NB4 (cell line): ENCODE data around the gene CFP.

Source experiments
- CTCF ChIP-seq: IDR thresholded peaks from one replicate; pipeline ENCODE4 v1.5.1; 2012; ENCODE audit warnings: low read depth, low read length
- POLR2A ChIP-seq: IDR thresholded peaks from 2 replicates; pipeline ENCODE4 v1.6.1; 2011; ENCODE audit warnings: mild to moderate bottlenecking; ENCODE audit not compliant: insufficient read length; ENCODE audit errors: extremely low read depth

- TF ChIP-seq CTCF (no peak), POLR2A (no peak)
These were observed 22.6 kb downstream of the CFP start for GRCh38 chrX:47607091-47607490.
